ENCODE results near the gene NXPH3. TPM values are rescaled to one million over a fixed set of nuclear protein-coding genes. Genes with fewer than 3 reads are reported as not detected.

NXPH3 gene
- total RNA-seq, 2 donors from 2014 or later, result 0.42 to 2.1 TPM

DNA sequence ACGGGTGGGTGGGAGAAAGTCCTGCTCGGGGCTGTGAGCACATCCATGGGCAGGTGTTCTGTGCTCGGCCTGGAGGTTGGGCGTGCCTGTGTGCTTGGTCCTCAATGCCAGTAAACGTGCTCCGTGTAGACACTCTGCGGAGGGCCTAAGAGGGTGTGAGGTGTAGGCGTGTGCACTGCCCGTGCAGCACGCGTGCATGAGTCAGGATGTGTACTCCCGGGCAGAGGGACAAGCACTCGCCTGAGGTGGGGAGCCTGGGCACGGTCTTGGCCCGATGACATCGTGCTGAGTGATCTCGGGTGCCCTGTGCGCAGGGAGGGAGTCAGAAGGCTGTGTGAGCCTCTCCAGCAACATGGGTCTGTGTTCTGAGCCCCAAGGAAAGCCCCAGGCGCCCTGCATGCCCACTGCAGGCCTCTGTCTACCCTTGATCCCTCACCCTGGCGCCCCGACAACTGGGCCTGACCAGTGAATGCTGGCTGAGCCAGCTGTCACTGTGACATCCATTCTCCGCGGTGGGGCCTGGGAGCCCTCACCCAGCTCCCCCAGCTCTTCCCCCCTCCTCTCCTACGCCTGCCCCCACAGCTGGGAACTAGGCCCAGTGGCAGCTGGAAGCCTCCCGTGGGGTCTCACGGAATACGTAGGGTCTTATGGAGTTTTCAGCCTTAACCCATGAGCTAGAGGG lies 23.5 kb upstream of the NXPH3 start:
- no peaks in the 10 kb centered on the region for H3K4me1 ChIP-seq
- H3K36me3 ChIP-seq, result no peaks in the 10 kb centered on the region
- H3K4me3 ChIP-seq, result no peak overlapping the region
- no peaks in the 10 kb centered on the region for H3K27me3 ChIP-seq
- H3K9me3 ChIP-seq, result no peaks in the 10 kb centered on the region
- no peak overlapping the region for H3K9ac ChIP-seq (ENCODE audit: low read depth in 2 of 2, low read length in 2 of 2)
- H3K27ac ChIP-seq, result no peak overlapping the region
- intact Hi-C loops (cut with DNase I), result loop anchor here (10.0 kb wide), 1 partner anchor 237 kb away; no protein-coding TSS in a partner anchor
- TF ChIP-seq, protein P1, sequence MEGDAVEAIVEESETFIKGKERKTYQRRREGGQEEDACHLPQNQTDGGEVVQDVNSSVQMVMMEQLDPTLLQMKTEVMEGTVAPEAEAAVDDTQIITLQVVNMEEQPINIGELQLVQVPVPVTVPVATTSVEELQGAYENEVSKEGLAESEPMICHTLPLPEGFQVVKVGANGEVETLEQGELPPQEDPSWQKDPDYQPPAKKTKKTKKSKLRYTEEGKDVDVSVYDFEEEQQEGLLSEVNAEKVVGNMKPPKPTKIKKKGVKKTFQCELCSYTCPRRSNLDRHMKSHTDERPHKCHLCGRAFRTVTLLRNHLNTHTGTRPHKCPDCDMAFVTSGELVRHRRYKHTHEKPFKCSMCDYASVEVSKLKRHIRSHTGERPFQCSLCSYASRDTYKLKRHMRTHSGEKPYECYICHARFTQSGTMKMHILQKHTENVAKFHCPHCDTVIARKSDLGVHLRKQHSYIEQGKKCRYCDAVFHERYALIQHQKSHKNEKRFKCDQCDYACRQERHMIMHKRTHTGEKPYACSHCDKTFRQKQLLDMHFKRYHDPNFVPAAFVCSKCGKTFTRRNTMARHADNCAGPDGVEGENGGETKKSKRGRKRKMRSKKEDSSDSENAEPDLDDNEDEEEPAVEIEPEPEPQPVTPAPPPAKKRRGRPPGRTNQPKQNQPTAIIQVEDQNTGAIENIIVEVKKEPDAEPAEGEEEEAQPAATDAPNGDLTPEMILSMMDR (IDR thresholded peaks at IDR 0.05), result no peak
- no peak for DNase-seq

DNA sequence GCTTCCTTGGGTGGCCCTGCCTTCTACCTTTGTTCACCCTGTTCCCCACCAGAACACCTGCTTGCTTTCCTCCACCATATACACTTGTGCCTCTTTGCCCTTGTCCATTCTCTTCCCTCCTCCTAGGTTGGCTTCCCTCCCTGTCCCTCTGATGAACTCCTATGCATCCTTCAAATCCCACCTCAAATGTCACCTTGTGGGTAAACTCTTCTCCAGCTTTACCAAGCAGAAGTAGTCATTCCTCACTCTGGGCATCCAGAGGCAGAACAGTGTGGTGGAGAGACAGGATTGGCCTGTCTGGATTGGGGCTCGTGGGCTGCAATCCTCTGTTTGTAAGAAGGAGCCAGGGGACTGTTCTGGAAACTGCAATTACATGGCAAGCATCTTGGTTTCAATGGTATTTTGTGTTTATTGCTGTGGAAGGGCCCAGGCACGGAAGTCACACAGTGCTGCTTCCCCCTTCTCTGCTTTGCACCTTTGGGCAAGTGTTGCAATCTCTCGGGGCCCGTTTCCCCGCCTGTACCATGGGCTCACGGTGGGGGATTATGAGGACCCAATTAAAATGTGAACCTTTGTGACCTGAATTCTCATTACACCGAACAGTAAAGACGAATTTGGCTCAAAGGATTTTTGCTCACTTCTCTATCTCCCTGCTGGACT lies 21.9 kb upstream of the NXPH3 start:
- intact Hi-C loops (cut with DNase I), result loop anchor here (10.0 kb wide), 1 partner anchor 239 kb away; no protein-coding TSS in a partner anchor
- Histone ChIP-seq H3K4me3 (no peak overlapping the region), H3K27ac (no peak overlapping the region), H3K36me3 (no peaks in the 10 kb centered on the region), H3K9me3 (no peaks in the 10 kb centered on the region), H3K27me3 (no peaks in the 10 kb centered on the region), H3K9ac (ENCODE audit: low read depth in 2 of 2, low read length in 2 of 2) (no peak overlapping the region), H3K4me1 (no peaks in the 10 kb centered on the region)
- no peak for DNase-seq
- TF ChIP-seq, protein P1 (IDR thresholded peaks at IDR 0.05), result no peak

DNA sequence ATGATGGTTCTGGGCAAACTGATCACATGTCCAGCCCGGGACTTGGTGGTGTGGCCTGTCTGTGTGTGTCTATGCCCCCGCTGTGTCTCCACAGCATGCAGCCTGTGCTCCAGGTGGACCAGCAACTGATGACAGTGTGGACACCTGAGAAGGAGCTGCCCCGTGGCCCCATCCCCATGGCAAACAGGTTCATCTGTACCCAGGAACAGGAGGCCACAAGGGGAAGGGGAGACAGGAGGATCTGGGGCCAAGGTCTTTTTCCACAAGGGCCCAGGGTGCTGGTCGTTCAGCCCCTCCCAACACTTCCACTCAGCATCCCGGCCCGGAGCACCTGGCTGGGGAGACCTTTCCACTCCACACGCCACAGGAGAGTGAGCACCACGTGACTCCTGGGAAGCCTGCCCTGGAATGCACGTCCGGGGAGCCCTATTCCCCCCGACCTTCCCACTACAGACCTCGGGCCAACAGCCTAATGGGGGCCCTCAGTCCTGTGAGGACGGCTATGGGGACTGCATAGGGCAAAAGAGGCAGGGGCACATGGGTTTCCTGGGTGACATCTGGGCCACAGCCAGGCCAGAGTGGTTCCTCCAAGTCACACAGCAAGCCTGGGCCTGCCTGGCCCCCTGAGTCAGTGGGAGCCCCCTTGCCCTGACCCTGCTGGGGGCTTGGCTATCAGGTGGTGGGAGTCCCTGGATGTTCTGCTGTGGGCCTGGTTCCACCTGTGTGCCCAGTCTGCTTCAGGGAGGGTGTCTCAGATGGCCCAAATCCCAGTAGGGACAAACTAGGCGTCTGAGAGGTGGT lies 20.8 kb upstream of the NXPH3 start:
- Histone ChIP-seq H3K9ac (ENCODE audit: low read depth in 2 of 2, low read length in 2 of 2) (no peak overlapping the region), H3K36me3 (no peaks in the 10 kb centered on the region), H3K4me1 (no peaks in the 10 kb centered on the region), H3K27me3 (no peaks in the 10 kb centered on the region), H3K4me3 (no peak overlapping the region), H3K27ac (no peak overlapping the region), H3K9me3 (no peaks in the 10 kb centered on the region)
- DNase-seq, result no peak
- TF ChIP-seq, protein P1 (IDR thresholded peaks at IDR 0.05), result no peak
- intact Hi-C loops (cut with DNase I), result loop anchor here (10.0 kb wide), 1 partner anchor 240 kb away; no protein-coding TSS in a partner anchor

DNA sequence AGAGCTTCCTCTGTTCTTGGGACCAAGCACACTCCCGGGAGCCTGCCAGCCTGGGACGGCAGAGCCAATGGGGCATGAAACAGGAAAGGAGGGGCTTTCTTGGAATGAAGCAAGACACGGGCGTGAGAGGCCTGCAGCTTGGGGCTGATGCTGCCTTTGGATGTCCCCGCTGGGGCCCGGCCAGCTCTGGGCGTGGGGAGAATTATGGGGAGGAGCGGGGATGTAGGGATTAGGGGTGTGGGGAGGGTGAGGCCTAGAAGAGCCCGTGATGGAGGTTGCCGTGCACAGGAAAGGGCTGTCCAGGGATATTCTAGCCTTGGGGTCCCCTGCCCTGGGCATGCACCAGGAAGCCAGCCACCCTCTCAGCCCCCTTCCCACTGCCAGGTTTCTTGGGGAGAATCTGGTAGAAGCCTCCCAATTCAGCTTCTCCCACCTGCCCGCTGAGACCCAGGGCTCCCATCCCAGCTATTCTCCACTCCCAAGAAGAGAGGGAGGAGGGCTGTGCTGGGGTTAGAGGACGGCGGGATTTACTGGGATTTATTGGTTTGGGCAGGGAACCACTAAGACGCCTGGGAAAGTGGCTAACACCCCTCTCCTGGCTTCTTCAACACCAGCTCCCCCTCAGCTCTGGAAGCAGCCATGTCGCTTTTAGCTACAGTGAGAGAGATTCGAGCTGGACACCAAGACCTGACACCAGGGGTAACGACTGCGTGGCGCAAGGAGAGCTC lies 20.0 kb upstream of the NXPH3 start:
- H3K4me3 ChIP-seq, result no peak overlapping the region
- H3K4me1 ChIP-seq, result no peaks in the 10 kb centered on the region
- DNase-seq, result no peak
- H3K36me3 ChIP-seq, result no peaks in the 10 kb centered on the region
- TF ChIP-seq, protein P1 (IDR thresholded peaks at IDR 0.05), result no peak
- H3K9me3 ChIP-seq, result no peaks in the 10 kb centered on the region
- no peaks in the 10 kb centered on the region for H3K27me3 ChIP-seq
- no peak overlapping the region for H3K9ac ChIP-seq (ENCODE audit: low read depth in 2 of 2, low read length in 2 of 2)
- intact Hi-C loops (cut with DNase I), result loop anchor here (2.0 to 10.0 kb wide), 4 partner anchors 59 to 241 kb away; no protein-coding TSS in a partner anchor
- H3K27ac ChIP-seq, result no peak overlapping the region

All from colonic mucosa (tissue), 4 donors.